Neutrophil (primary cell): ENCODE measurements around the gene HAGHL.
A peak's percentile ranks its signal among the peaks of the same experiment; 100 is the strongest.

Source experiments
- H3K27ac ChIP-seq: fragments of 200-600 bp; sonication (generic); 2 replicates; pipeline ENCODE4 v1.5.1; 2016; ENCODE audit warnings: mild to moderate bottlenecking, moderate library complexity
- H3K27me3 ChIP-seq: fragments of 200-600 bp; sonication (generic); 2 replicates; pipeline ENCODE4 v1.6.0; 2016; ENCODE audit warnings: mild to moderate bottlenecking
- H3K36me3 ChIP-seq: fragments of 200-600 bp; sonication (generic); 2 replicates; pipeline ENCODE4 v1.5.1; 2017
- H3K4me1 ChIP-seq, 2 experiments: fragments of 200-600 bp in 1 of 2; sonication (generic) in 1 of 2; 1 replicate in 1 of 2; 2 replicates in 1 of 2; pipeline versions ENCODE4 v1.5.1 to v1.6.1; 2013 to 2016; ENCODE audit warnings: low read depth in 1 of 2, low read length in 1 of 2, mild to moderate bottlenecking in 1 of 2, moderate library complexity in 1 of 2; ENCODE audit not compliant: control insufficient read depth in 1 of 2, insufficient read depth in 1 of 2
- H3K4me3 ChIP-seq, 2 experiments: fragments of 200-600 bp in 1 of 2; sonication (generic) in 1 of 2; 1 replicate in 1 of 2; 2 replicates in 1 of 2; pipeline ENCODE4 v1.5.1; 2013 to 2016; ENCODE audit warnings: low read depth in 1 of 2, low read length in 1 of 2, mild to moderate bottlenecking in 1 of 2, moderate library complexity in 1 of 2
- H3K9me3 ChIP-seq: fragments of 200-600 bp; sonication (generic); 2 replicates; pipeline ENCODE4 v1.5.1; 2016
- CTCF ChIP-seq: fragments of 200-600 bp; sonication (generic); IDR thresholded peaks from 2 replicates; pipeline ENCODE4 v1.5.1; 2016; ENCODE audit warnings: antibody characterized with exemption

HAGHL gene

DNA sequence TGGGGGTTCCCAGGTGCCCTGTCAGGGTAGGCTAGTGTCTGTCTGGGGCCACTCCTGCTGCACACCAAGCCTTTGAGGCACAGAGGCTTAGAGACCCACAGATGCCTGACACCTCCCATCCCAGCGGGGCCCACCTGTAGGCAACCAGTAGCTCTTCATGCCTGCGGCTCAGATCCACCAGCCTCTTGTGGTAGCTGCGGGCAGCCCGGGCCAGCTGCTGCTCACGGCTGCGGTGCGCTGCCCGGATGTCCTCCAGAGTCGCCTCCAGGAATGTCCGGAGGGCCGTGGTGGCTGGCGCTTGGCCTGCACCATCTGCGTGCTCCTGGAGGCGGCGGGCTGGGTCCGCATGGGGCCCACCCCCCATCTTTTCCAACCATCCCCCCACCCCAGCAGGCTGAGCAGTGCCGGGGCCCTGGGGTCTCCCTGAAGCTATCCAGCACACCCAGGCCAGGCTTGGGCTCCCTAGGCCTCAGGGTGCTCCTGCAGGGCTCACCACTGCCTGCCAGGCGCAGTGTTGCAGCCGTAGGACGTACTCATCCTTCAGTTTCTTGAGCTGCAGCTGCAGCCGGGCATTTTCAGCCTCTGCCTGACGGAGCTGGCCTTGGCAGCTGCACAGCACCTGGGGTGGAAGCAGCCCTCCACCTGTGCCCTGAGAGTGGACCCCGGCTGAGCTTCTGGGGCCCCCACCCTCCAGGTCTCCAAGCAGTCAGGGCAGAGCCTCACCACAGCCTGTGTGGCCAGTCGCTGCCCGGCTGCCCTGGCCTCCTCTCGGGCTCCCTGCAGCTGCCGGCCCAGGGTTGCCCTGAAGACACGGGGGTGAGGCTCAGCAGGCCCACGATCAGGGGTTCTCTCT lies 2.5 kb upstream of the HAGHL start:
- Histone ChIP-seq H3K9me3 (no peaks in the 10 kb centered on the region), H3K36me3 (no peaks in the 10 kb centered on the region), H3K27ac (no peak overlapping the region), H3K4me3 (no peak overlapping the region), H3K27me3 (peaks cover 68% of the 10 kb centered on the region), H3K4me1 (peaks cover 27 to 48% of the 10 kb centered on the region in 2 experiments)
- no peak for TF ChIP-seq CTCF

- Histone ChIP-seq H3K4me3 (no peak overlapping the region), H3K27ac (no peak overlapping the region), H3K36me3 (peaks cover 1% of the 10 kb centered on the region), H3K4me1 (peaks cover 25 to 46% of the 10 kb centered on the region in 2 experiments), H3K27me3 (peaks cover 67% of the 10 kb centered on the region), H3K9me3 (no peaks in the 10 kb centered on the region)
- TF ChIP-seq CTCF, result no peak
Measured at GRCh38 chr16:725041-725376, 1.9 kb upstream of the HAGHL start.

DNA sequence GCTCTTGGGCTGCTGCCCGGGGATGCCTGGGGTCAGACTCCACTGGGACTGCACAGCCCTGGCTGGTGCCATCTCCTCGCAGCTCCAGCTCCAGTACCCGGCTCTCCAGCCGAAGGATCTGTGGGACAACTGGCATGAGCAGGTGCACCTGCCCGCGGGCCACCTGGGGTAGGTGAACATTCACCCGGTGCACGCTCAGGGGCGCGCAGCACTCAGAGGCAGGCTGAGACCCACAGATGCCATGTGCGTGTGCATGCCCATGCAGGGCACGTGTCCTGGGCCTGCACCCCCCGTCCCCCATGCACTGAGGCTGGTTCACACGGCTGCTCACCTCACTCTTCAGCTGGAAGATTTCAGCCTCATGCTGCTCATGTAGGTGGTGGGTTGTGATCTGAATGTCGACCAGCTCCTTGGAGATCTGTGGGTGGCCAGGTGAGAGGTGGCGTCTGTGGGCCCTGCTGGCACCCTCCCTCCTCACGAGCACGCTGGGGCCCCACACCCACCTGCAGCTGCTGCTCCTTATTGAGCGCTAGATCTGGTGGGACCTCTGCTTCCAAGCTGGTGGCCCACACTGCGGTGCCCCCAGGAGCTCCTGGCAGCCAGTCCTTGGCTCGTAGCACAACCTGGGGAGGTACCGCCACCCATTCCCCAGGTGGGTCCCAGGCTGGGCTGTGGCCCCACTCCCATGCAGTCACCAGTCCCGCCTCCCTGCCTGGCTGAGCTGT lies 1.3 kb upstream of the HAGHL start:
- Histone ChIP-seq H3K4me3 (no peak overlapping the region), H3K27ac (no peak overlapping the region), H3K4me1 (peaks cover 18 to 39% of the 10 kb centered on the region in 2 experiments), H3K36me3 (peaks cover 8% of the 10 kb centered on the region), H3K27me3 (peaks cover 61% of the 10 kb centered on the region), H3K9me3 (no peaks in the 10 kb centered on the region)
- no peak for TF ChIP-seq CTCF

DNA sequence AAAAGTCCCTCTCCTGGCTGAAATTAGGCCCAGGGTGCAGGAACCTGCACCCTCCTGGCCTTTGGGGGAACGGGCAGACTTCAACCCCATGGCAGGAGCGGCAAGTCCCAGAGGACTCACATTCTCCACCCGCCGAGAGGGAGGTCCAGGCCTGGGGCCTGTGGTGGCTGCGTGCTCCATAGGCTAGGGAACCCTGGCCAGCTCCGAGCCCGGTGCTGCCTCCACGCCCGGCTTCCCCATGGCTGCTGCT lies 793 bp upstream of the HAGHL start:
- peaks cover 12% of the 10 kb centered on the region for H3K36me3 ChIP-seq
- no peak overlapping the region for H3K4me3 ChIP-seq
- no peaks in the 10 kb centered on the region for H3K9me3 ChIP-seq
- no peak overlapping the region for H3K27ac ChIP-seq
- H3K4me1 ChIP-seq, result peaks cover 15 to 35% of the 10 kb centered on the region in 2 experiments
- H3K27me3 ChIP-seq, result peaks cover 61% of the 10 kb centered on the region
- TF ChIP-seq CTCF, result no peak

DNA sequence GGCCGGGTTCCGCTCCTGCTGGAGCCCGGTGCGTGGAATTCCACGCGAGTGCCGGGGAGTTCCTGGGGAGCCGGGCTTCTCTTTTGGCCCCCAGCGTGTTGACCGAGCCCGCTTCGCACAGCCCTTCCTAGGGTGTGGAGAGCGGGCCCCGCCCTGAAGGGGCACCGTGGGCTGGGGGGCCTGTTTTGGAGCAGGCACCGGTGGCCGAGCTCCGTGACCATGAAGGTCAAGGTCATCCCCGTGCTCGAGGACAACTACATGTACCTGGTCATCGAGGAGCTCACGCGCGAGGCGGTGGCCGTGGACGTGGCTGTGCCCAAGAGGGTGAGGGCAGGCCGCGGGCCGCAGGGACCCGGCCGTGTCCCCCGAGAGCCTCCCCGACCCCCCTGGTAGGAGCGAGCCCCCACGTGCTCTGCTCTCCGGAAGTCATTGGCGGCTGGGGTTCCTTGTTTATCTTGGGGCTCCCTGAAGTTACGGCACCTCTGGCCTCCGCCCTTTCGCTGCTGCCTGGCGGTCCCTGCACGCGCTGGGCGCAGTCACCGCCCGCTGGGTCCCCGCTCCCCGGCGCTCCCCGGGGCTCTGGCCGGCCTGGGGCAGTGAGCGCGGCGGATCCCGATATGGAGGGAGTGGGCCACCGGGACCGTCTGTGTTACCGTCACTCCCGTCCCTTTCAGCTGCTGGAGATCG lies 528 bp downstream of the HAGHL start:
- no peak for TF ChIP-seq CTCF
- Histone ChIP-seq H3K27ac (no peak overlapping the region), H3K36me3 (peaks cover 26% of the 10 kb centered on the region), H3K9me3 (no peaks in the 10 kb centered on the region), H3K27me3 (peaks cover 61% of the 10 kb centered on the region), H3K4me3 (peak overlapping the region; percentile 35 to 53), H3K4me1 (peaks cover 8 to 25% of the 10 kb centered on the region in 2 experiments)
